ENCODE measurements around the gene CC2D1A.

GRCh38 chr19:13918726-13919411 is 12.9 kb downstream of the CC2D1A start:
- TF ChIP-seq CTCF (IDR thresholded peaks at IDR 0.05; ENCODE audit: low read depth, low read length, poor library complexity, severe bottlenecking) (no peak), EZH2phosphoT487 (IDR thresholded peaks at IDR 0.05; ENCODE audit: borderline replicate concordance, low read length) (no peak)

All from DOHH2 (cell line).